ENCODE data around the gene ITPRIPL2. TPM values are rescaled to one million over a fixed set of nuclear protein-coding genes. Genes with fewer than 3 reads are reported as not detected.

Gene ITPRIPL2
- total and polyA plus RNA-seq, 2 of the 4 experiments (the other 2 are of a cell fraction): 9.2 to 11.1 TPM

GRCh38 chr16:19127205-19127604 is 13.4 kb downstream of the ITPRIPL2 start:
- no peak overlapping the region for H3K4me2 ChIP-seq (ENCODE audit: low read depth, low read length)
- H2AK9ac ChIP-seq (replicated peaks; ENCODE audit: low read depth, low read length, poor library complexity): no peak overlapping the region
- peaks cover 16% of the 10 kb centered on the region for H3K4me1 ChIP-seq (ENCODE audit: control insufficient read depth, insufficient read depth, low read length)
- no peak overlapping the region for H2AFZ ChIP-seq (replicated peaks; ENCODE audit: low read length, poor library complexity)
- H2BK5ac ChIP-seq (ENCODE audit: low read depth, low read length, poor library complexity, severe bottlenecking): no peak overlapping the region
- H2BK120ac ChIP-seq (ENCODE audit: low read depth, low read length): no peak overlapping the region
- H3K23ac ChIP-seq (ENCODE audit: low read depth, low read length): no peak overlapping the region
- peaks cover 5% of the 10 kb centered on the region for H3K36me3 ChIP-seq (ENCODE audit: control insufficient read depth, insufficient read depth, low read length)
- peaks cover 5 to 30% of the 10 kb centered on the region in 2 experiments; a peak in 3 of 4 replicates for H3K79me1 ChIP-seq (ENCODE audit: low read depth in 1 of 2, low read length in 2 of 2)
- no peak overlapping the region for H4K8ac ChIP-seq (ENCODE audit: low read depth in 2 of 2, low read length in 2 of 2)
- no peaks in the 10 kb centered on the region for H3K9me3 ChIP-seq (ENCODE audit: control insufficient read depth, insufficient read depth, low read length)
- no peak overlapping the region for H3K14ac ChIP-seq (replicated peaks; ENCODE audit: low read depth, low read length)
- no peak overlapping the region for H3K18ac ChIP-seq (ENCODE audit: low read depth, low read length)
- H3K27me3 ChIP-seq (ENCODE audit: control insufficient read depth, insufficient read depth, low read length): no peaks in the 10 kb centered on the region
- no TSS peak for BruUV-seq (replicated peaks)
- H4K5ac ChIP-seq (ENCODE audit: low read depth, low read length): no peak overlapping the region
- no peak overlapping the region for H3K27ac ChIP-seq (ENCODE audit: insufficient read depth, low read length)
- no peak overlapping the region for H2AK5ac ChIP-seq (ENCODE audit: low read depth, low read length)
- 0 out of 2 replicates have a peak overlapping the region, but pooled peaks have one; percentile 3 for H2BK20ac ChIP-seq (ENCODE audit: low read depth, low read length)
- no peak for ATAC-seq (ENCODE audit: low read depth)
- peaks cover 18% of the 10 kb centered on the region for H3K9me1 ChIP-seq (ENCODE audit: insufficient read depth, low read length)
- ChIA-PET CTCF (interaction anchor here (0.6 kb wide), 1 partner anchor 718 kb away, joined by 3 read pairs; no protein-coding TSS in a partner anchor), POLR2A (ENCODE audit: unreplicated experiment) (no interaction called here)
- dilution Hi-C loops (cut with HindIII; ENCODE audit: low sequenced_read_pairs, unreplicated experiment) (no loop called here), intact Hi-C loops (cut with micrococcal nuclease) (no loop called here), in situ Hi-C loops (cut with MboI; ENCODE audit: low sequenced_read_pairs) (no loop called here)
- WGBS, 2 experiments (ENCODE audit: extremely low coverage in 2 of 2, insufficient read length in 1 of 2): no CpG with 5 or more reads among the region's 3 CpGs
- TF ChIP-seq CTCF (conservative IDR thresholded peaks at IDR 0.05; ENCODE audit: low read depth, low read length) (no peak), ELK1 (IDR thresholded peaks at IDR 0.05; ENCODE audit: borderline replicate concordance, low read depth, low read length) (no peak), SMC3 (IDR thresholded peaks at IDR 0.05; ENCODE audit: low read depth, low read length) (no peak), CEBPB (IDR thresholded peaks at IDR 0.05; ENCODE audit: low read depth, low read length) (no peak), POLR2A (IDR thresholded peaks at IDR 0.05; ENCODE audit: low read depth, low read length) (no peak), BHLHE40 (IDR thresholded peaks at IDR 0.05; ENCODE audit: low read depth, low read length) (no peak), NFE2L2 (IDR thresholded peaks at IDR 0.05; ENCODE audit: low read depth, low read length) (no peak), MXI1 (IDR thresholded peaks at IDR 0.05; ENCODE audit: borderline replicate concordance, low read depth, low read length) (no peak), RAD21 (IDR thresholded peaks at IDR 0.05; ENCODE audit: low read length) (no peak), RFX5 (IDR thresholded peaks at IDR 0.05; ENCODE audit: low read depth, low read length) (no peak), MAFK (IDR thresholded peaks at IDR 0.05; ENCODE audit: low read depth, low read length) (no peak), MAZ (IDR thresholded peaks at IDR 0.05; ENCODE audit: borderline replicate concordance, low read depth, low read length) (no peak), CHD1 (IDR thresholded peaks at IDR 0.05; ENCODE audit: low read depth, low read length) (no peak), USF2 (IDR thresholded peaks at IDR 0.05; ENCODE audit: low read depth, low read length) (no peak), FOS (IDR thresholded peaks at IDR 0.05; ENCODE audit: low read depth, low read length) (no peak)
- H3K4ac ChIP-seq (ENCODE audit: low read depth, low read length): 0 out of 2 replicates have a peak overlapping the region, but pooled peaks have one; percentile 5
- DNase-seq: no peak
- no peak overlapping the region for H3K56ac ChIP-seq (ENCODE audit: extremely low read depth, insufficient read depth, low read length)
- H4K91ac ChIP-seq (ENCODE audit: insufficient read depth, low read depth, low read length): no peak overlapping the region
- no peak overlapping the region for H3K4me3 ChIP-seq (ENCODE audit: insufficient read depth, low read depth, low read length)
- no peak overlapping the region for H3K9ac ChIP-seq (ENCODE audit: low read depth, low read length)
- no peak overlapping the region for H2BK15ac ChIP-seq (ENCODE audit: low read depth, low read length)
- peaks cover 5% of the 10 kb centered on the region; the same call in 1 of the 2 replicates for H4K20me1 ChIP-seq (ENCODE audit: insufficient read depth, low read length)
